Lower leg skin (tissue), 3 donors: ENCODE measurements around the gene USP20.

ENCODE experiments used
- POLR2A ChIP-seq, 2 donors: fragments of 450-650 bp; IDR thresholded peaks; one replicate each; pipeline ENCODE4 v1.6.1; 2016 to 2017; ENCODE audit warnings: antibody characterized with exemption in 2 of 2, mild to moderate bottlenecking in 1 of 2, moderate library complexity in 1 of 2
- TF ChIP-seq, protein P1 (sequence below), 3 donors: fragments of 450-650 bp; IDR thresholded peaks; one replicate each; pipeline ENCODE4 v1.5.1; 2016; ENCODE audit warnings: antibody characterized with exemption in 3 of 3, mild to moderate bottlenecking in 3 of 3, moderate library complexity in 2 of 3

DNA sequence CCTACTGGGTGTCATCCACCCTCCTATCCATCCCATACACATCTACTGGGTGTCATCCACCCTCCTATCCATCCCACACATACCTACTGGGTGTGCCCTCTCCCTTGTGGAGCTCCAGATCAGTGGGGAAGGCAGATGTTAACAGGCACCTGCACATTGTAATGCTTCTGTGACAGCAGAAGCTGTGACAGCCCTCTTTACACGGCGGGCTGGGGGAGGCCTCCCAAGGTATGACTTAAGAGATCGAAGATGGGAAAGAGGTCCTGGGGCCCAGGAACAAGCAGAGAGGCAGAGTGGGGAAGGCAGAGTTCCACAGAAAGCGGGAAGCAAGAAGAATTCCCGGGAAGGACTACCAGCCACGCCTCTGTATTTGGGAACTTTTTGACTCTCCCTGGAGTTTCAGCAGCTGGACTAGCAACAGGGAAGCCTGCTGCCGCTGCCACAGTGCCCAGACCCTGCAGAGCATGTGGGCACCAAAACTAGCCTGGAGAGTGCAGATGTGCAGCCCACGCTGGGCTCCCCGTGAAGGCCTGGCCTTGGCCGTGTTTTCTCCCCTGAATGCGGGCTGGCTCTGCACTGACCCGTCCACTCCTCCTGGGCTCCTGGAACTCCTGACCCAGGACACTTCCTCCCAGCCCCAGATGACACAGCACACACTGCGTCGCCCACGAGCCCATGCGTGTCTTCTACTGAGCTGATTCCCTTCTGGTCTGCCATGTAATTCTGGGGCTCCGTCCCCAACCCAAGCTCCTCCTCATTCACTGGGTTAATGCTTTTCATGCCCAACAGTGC, 20.6 kb upstream of the USP20 start:
- TF ChIP-seq, protein P1, sequence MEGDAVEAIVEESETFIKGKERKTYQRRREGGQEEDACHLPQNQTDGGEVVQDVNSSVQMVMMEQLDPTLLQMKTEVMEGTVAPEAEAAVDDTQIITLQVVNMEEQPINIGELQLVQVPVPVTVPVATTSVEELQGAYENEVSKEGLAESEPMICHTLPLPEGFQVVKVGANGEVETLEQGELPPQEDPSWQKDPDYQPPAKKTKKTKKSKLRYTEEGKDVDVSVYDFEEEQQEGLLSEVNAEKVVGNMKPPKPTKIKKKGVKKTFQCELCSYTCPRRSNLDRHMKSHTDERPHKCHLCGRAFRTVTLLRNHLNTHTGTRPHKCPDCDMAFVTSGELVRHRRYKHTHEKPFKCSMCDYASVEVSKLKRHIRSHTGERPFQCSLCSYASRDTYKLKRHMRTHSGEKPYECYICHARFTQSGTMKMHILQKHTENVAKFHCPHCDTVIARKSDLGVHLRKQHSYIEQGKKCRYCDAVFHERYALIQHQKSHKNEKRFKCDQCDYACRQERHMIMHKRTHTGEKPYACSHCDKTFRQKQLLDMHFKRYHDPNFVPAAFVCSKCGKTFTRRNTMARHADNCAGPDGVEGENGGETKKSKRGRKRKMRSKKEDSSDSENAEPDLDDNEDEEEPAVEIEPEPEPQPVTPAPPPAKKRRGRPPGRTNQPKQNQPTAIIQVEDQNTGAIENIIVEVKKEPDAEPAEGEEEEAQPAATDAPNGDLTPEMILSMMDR (IDR thresholded peaks at IDR 0.05), result no peak
- no peak for TF ChIP-seq POLR2A (IDR thresholded peaks at IDR 0.05)
